ENCODE measurements around the gene ZNF506. TPM values are rescaled to one million over a fixed set of nuclear protein-coding genes. Genes with fewer than 3 reads are reported as not detected.
"Not testable (repeated sequence)": the region's sequence is repeated elsewhere in the genome, so short reads cannot be mapped to it uniquely, and the experiment has no call there.

ZNF506 gene
- total and polyA plus RNA-seq, 2 donors (not counting 3 experiments of a cell fraction or from before 2014, with no cell fraction given): 6.4 to 10.7 TPM

DNA sequence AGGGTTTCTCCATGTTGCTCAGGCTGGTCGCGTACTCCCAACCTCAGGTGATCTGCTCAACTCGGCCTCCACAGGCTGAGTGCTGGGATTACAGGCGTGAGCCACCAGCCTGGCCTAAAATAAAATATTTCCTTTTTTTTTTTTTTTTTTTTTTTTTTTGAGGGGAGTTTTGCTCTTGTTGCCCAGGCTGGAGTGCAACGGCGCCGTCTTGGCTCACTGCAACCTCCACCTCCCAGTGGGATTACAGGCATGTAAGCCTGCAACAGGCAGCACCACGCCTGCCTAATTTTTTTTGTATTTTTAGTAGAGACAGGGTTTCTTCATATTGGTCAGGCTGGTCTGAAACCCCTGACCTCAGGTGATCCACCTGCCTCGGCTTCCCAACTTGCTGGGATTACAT lies 4.9 kb downstream of the ZNF506 start:
- Histone ChIP-seq H3K9me1 (replicated peaks; ENCODE audit: control insufficient read depth, extremely low read depth, insufficient read depth, low read length) (no peaks in the 10 kb centered on the region), H3K27me3 (ENCODE audit: control insufficient read depth in 2 of 2, insufficient read depth in 2 of 2, low read length in 2 of 2) (no peaks in the 10 kb centered on the region), H2AFZ (ENCODE audit: low read depth, low read length) (no peak overlapping the region), H3K36me3 (ENCODE audit: control insufficient read depth in 2 of 2, extremely low read depth in 1 of 2, insufficient read depth in 2 of 2, low read length in 2 of 2) (no peaks in the 10 kb centered on the region), H3K79me2 (ENCODE audit: control insufficient read depth, insufficient read depth, low read length) (no peaks in the 10 kb centered on the region), H3K9ac (replicated peaks; ENCODE audit: extremely low read depth, insufficient read depth, low read length) (no peak overlapping the region), H4K20me1 (replicated peaks; ENCODE audit: control insufficient read depth, extremely low read depth, insufficient read depth, low read length) (no peaks in the 10 kb centered on the region), H3K4me2 (ENCODE audit: insufficient read depth, low read length) (no peak overlapping the region), H3K27ac (ENCODE audit: insufficient read depth, low read depth, low read length) (no peak overlapping the region), H3K9me3 (replicated peaks; ENCODE audit: control insufficient read depth, insufficient read depth, low read length) (no peaks in the 10 kb centered on the region), H3K4me3 (replicated peaks in 1 of 3; ENCODE audit: insufficient read depth in 1 of 3, low read depth in 1 of 3, low read length in 3 of 3) (no peak overlapping the region), H3K4me1 (ENCODE audit: control insufficient read depth, extremely low read depth, insufficient read depth, low read length) (no peaks in the 10 kb centered on the region)
- DNase-seq (ENCODE audit: low read depth, low spot score) (no peak), FAIRE-seq (no peak)
- ChIA-PET POLR2A (no interaction called here), CTCF (no interaction called here)
- no TSS peak for BruUV-seq (replicated peaks)
- intact Hi-C loops (cut with micrococcal nuclease) (no loop called here), dilution Hi-C loops (cut with MboI; ENCODE audit: extremely low pct_ligation_motif_present, low sequenced_read_pairs) (no loop called here)
- TF ChIP-seq POLR2A (IDR thresholded peaks at IDR 0.05; ENCODE audit: low read depth, low read length): no peak

DNA sequence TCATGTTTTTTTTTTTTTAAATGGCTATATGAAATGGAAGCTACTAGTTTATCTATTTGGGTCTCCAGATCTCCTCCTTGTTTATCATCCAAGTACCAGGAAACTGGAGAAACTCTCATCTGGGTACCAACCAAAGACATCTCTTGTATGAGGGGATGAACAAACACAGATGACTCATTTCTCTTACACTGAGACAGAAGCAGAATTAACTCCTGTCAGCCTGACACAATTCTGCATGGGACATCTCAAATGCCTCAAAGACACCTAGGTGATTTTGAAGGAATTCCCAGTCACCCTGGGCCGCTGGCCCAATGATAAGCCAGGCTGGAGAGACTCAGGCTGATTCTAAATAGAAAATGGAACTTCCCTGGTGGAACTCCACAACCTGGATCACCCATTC lies 9.6 kb downstream of the ZNF506 start:
- CTCF ChIA-PET: not testable (repeated sequence)

GRCh38 chr19:19805480-19805879 lies 16.1 kb downstream of the ZNF506 start:
- H3K27ac ChIP-seq (ENCODE audit: insufficient read depth, low read depth, low read length): no peak overlapping the region
- H3K9me3 ChIP-seq (replicated peaks; ENCODE audit: control insufficient read depth, insufficient read depth, low read length): no peaks in the 10 kb centered on the region
- no peak overlapping the region for H3K4me2 ChIP-seq (ENCODE audit: insufficient read depth, low read length)
- no peaks in the 10 kb centered on the region for H3K79me2 ChIP-seq (ENCODE audit: control insufficient read depth, insufficient read depth, low read length)
- TF ChIP-seq GATA2 (IDR thresholded peaks at IDR 0.05; ENCODE audit: insufficient read depth, insufficient read length, low read depth, low read length) (no peak), POLR2A (IDR thresholded peaks at IDR 0.05; ENCODE audit: low read depth, low read length) (no peak), JUN (IDR thresholded peaks at IDR 0.05; ENCODE audit: borderline replicate concordance, insufficient read depth, insufficient read length, low read depth) (no peak), EZH2 (IDR thresholded peaks at IDR 0.05; ENCODE audit: borderline replicate concordance, low read depth, low read length, severe bottlenecking) (no peak), MYC (IDR thresholded peaks at IDR 0.05; ENCODE audit: low read depth, low read length) (no peak), FOS (IDR thresholded peaks at IDR 0.05; ENCODE audit: borderline replicate concordance, insufficient read depth, low read length) (no peak), MAX (IDR thresholded peaks at IDR 0.05; ENCODE audit: insufficient read depth, insufficient read length) (no peak), POLR2AphosphoS5 (IDR thresholded peaks at IDR 0.05; ENCODE audit: insufficient read depth, low read depth, low read length) (no peak)
- TF ChIP-seq, protein P1, sequence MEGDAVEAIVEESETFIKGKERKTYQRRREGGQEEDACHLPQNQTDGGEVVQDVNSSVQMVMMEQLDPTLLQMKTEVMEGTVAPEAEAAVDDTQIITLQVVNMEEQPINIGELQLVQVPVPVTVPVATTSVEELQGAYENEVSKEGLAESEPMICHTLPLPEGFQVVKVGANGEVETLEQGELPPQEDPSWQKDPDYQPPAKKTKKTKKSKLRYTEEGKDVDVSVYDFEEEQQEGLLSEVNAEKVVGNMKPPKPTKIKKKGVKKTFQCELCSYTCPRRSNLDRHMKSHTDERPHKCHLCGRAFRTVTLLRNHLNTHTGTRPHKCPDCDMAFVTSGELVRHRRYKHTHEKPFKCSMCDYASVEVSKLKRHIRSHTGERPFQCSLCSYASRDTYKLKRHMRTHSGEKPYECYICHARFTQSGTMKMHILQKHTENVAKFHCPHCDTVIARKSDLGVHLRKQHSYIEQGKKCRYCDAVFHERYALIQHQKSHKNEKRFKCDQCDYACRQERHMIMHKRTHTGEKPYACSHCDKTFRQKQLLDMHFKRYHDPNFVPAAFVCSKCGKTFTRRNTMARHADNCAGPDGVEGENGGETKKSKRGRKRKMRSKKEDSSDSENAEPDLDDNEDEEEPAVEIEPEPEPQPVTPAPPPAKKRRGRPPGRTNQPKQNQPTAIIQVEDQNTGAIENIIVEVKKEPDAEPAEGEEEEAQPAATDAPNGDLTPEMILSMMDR (IDR thresholded peaks at IDR 0.05; ENCODE audit: extremely low read depth in 1 of 2, insufficient read depth in 1 of 2, low read depth in 1 of 2, low read length in 2 of 2): no peak
- H3K9ac ChIP-seq (replicated peaks; ENCODE audit: extremely low read depth, insufficient read depth, low read length): no peak overlapping the region
- ChIA-PET POLR2A (no interaction called here), CTCF (no interaction called here)
- no TSS peak for BruUV-seq (replicated peaks)
- intact Hi-C loops (cut with micrococcal nuclease) (no loop called here), dilution Hi-C loops (cut with MboI; ENCODE audit: extremely low pct_ligation_motif_present, low sequenced_read_pairs) (no loop called here)
- no peaks in the 10 kb centered on the region for H3K27me3 ChIP-seq (ENCODE audit: control insufficient read depth in 2 of 2, insufficient read depth in 2 of 2, low read length in 2 of 2)
- no peaks in the 10 kb centered on the region for H3K4me1 ChIP-seq (ENCODE audit: control insufficient read depth, extremely low read depth, insufficient read depth, low read length)
- no peak overlapping the region for H3K4me3 ChIP-seq (replicated peaks in 1 of 3; ENCODE audit: insufficient read depth in 1 of 3, low read depth in 1 of 3, low read length in 3 of 3)
- H3K36me3 ChIP-seq (ENCODE audit: control insufficient read depth in 2 of 2, extremely low read depth in 1 of 2, insufficient read depth in 2 of 2, low read length in 2 of 2): peaks cover 0 to 2% of the 10 kb centered on the region in 2 experiments
- H2AFZ ChIP-seq (ENCODE audit: low read depth, low read length): no peak overlapping the region
- DNase-seq (ENCODE audit: low read depth, low spot score): no peak
- H4K20me1 ChIP-seq (replicated peaks; ENCODE audit: control insufficient read depth, extremely low read depth, insufficient read depth, low read length): no peaks in the 10 kb centered on the region
- FAIRE-seq: no peak
- no peaks in the 10 kb centered on the region for H3K9me1 ChIP-seq (replicated peaks; ENCODE audit: control insufficient read depth, extremely low read depth, insufficient read depth, low read length)

More for the DNA sequence above, 9.6 kb downstream of the ZNF506 start:
- DNase-seq (ENCODE audit: low read depth, low spot score); FAIRE-seq; H2AFZ ChIP-seq (ENCODE audit: low read depth, low read length); H3K4me1 ChIP-seq (ENCODE audit: control insufficient read depth, extremely low read depth, insufficient read depth, low read length); H3K4me2 ChIP-seq (ENCODE audit: insufficient read depth, low read length); H3K9ac ChIP-seq (replicated peaks; ENCODE audit: extremely low read depth, insufficient read depth, low read length); H3K27me3 ChIP-seq (ENCODE audit: control insufficient read depth in 2 of 2, insufficient read depth in 2 of 2, low read length in 2 of 2); dilution Hi-C loops (cut with MboI; ENCODE audit: extremely low pct_ligation_motif_present, low sequenced_read_pairs); H3K9me1 ChIP-seq (replicated peaks; ENCODE audit: control insufficient read depth, extremely low read depth, insufficient read depth, low read length); H3K9me3 ChIP-seq (replicated peaks; ENCODE audit: control insufficient read depth, insufficient read depth, low read length); BruUV-seq (replicated peaks); intact Hi-C loops (cut with micrococcal nuclease); H3K79me2 ChIP-seq (ENCODE audit: control insufficient read depth, insufficient read depth, low read length); H3K36me3 ChIP-seq (ENCODE audit: control insufficient read depth in 2 of 2, extremely low read depth in 1 of 2, insufficient read depth in 2 of 2, low read length in 2 of 2); H4K20me1 ChIP-seq (replicated peaks; ENCODE audit: control insufficient read depth, extremely low read depth, insufficient read depth, low read length); H3K27ac ChIP-seq (ENCODE audit: insufficient read depth, low read depth, low read length); H3K4me3 ChIP-seq (replicated peaks in 1 of 3; ENCODE audit: insufficient read depth in 1 of 3, low read depth in 1 of 3, low read length in 3 of 3); POLR2A ChIA-PET: not testable (repeated sequence)

Measured in endothelial cell of umbilical vein (primary cell).